ENCODE data around the gene UPK1A. TPM values are rescaled to one million over a fixed set of nuclear protein-coding genes. Genes with fewer than 3 reads are reported as not detected.

The UPK1A gene
- total and polyA plus RNA-seq, 9 of the 15 experiments (the other 6 are each of a cell fraction or from before 2014, with no cell fraction given): 0.06 to 0.13 TPM; not detected in 7

DNA sequence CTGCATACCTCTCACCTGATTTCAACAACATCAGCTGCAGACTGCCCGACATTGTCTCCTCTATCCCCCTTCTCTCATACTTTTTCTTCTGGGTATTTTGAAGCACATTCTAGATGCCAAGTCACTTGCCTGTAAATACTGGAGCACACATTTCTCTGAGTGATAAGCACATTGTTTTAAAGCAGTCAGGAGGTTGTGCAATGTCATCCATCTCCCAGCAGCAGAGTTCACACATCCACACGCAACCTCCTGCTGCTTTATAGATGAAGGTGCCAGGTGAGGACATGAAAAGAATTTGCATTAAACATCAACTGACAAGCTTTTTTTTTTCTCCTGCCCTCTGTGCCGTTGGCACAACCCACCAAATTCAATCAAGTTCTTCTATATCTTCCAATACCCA is 5.5 kb downstream of the UPK1A start (continued):
- TF ChIP-seq, protein P1, sequence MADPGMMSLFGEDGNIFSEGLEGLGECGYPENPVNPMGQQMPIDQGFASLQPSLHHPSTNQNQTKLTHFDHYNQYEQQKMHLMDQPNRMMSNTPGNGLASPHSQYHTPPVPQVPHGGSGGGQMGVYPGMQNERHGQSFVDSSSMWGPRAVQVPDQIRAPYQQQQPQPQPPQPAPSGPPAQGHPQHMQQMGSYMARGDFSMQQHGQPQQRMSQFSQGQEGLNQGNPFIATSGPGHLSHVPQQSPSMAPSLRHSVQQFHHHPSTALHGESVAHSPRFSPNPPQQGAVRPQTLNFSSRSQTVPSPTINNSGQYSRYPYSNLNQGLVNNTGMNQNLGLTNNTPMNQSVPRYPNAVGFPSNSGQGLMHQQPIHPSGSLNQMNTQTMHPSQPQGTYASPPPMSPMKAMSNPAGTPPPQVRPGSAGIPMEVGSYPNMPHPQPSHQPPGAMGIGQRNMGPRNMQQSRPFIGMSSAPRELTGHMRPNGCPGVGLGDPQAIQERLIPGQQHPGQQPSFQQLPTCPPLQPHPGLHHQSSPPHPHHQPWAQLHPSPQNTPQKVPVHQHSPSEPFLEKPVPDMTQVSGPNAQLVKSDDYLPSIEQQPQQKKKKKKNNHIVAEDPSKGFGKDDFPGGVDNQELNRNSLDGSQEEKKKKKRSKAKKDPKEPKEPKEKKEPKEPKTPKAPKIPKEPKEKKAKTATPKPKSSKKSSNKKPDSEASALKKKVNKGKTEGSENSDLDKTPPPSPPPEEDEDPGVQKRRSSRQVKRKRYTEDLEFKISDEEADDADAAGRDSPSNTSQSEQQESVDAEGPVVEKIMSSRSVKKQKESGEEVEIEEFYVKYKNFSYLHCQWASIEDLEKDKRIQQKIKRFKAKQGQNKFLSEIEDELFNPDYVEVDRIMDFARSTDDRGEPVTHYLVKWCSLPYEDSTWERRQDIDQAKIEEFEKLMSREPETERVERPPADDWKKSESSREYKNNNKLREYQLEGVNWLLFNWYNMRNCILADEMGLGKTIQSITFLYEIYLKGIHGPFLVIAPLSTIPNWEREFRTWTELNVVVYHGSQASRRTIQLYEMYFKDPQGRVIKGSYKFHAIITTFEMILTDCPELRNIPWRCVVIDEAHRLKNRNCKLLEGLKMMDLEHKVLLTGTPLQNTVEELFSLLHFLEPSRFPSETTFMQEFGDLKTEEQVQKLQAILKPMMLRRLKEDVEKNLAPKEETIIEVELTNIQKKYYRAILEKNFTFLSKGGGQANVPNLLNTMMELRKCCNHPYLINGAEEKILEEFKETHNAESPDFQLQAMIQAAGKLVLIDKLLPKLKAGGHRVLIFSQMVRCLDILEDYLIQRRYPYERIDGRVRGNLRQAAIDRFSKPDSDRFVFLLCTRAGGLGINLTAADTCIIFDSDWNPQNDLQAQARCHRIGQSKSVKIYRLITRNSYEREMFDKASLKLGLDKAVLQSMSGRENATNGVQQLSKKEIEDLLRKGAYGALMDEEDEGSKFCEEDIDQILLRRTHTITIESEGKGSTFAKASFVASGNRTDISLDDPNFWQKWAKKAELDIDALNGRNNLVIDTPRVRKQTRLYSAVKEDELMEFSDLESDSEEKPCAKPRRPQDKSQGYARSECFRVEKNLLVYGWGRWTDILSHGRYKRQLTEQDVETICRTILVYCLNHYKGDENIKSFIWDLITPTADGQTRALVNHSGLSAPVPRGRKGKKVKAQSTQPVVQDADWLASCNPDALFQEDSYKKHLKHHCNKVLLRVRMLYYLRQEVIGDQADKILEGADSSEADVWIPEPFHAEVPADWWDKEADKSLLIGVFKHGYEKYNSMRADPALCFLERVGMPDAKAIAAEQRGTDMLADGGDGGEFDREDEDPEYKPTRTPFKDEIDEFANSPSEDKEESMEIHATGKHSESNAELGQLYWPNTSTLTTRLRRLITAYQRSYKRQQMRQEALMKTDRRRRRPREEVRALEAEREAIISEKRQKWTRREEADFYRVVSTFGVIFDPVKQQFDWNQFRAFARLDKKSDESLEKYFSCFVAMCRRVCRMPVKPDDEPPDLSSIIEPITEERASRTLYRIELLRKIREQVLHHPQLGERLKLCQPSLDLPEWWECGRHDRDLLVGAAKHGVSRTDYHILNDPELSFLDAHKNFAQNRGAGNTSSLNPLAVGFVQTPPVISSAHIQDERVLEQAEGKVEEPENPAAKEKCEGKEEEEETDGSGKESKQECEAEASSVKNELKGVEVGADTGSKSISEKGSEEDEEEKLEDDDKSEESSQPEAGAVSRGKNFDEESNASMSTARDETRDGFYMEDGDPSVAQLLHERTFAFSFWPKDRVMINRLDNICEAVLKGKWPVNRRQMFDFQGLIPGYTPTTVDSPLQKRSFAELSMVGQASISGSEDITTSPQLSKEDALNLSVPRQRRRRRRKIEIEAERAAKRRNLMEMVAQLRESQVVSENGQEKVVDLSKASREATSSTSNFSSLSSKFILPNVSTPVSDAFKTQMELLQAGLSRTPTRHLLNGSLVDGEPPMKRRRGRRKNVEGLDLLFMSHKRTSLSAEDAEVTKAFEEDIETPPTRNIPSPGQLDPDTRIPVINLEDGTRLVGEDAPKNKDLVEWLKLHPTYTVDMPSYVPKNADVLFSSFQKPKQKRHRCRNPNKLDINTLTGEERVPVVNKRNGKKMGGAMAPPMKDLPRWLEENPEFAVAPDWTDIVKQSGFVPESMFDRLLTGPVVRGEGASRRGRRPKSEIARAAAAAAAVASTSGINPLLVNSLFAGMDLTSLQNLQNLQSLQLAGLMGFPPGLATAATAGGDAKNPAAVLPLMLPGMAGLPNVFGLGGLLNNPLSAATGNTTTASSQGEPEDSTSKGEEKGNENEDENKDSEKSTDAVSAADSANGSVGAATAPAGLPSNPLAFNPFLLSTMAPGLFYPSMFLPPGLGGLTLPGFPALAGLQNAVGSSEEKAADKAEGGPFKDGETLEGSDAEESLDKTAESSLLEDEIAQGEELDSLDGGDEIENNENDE (IDR thresholded peaks at IDR 0.05; ENCODE audit: low read depth, low read length): no peak
- TF ChIP-seq BACH1 (tag; IDR thresholded peaks at IDR 0.05) (no peak), LCOR (CRISPR knock-in tag; IDR thresholded peaks at IDR 0.05) (no peak), HMG20B (CRISPR knock-in tag; IDR thresholded peaks at IDR 0.05) (no peak), ZNF76 (CRISPR knock-in tag; IDR thresholded peaks at IDR 0.05; ENCODE audit: borderline replicate concordance) (no peak), NONO (IDR thresholded peaks at IDR 0.05; ENCODE audit: low read depth in 2 of 2, low read length in 1 of 2) (no peak), ZSCAN32 (CRISPR knock-in tag; IDR thresholded peaks at IDR 0.05) (no peak), HLTF (IDR thresholded peaks at IDR 0.05) (no peak), FOXA3 (CRISPR knock-in tag; conservative IDR thresholded peaks at IDR 0.05 in 1 of 2, IDR thresholded peaks at IDR 0.05 in 1 of 2) (peak; percentile 20 to 25; a peak in 1 of 4 replicates)
- TF ChIP-seq, protein P2, sequence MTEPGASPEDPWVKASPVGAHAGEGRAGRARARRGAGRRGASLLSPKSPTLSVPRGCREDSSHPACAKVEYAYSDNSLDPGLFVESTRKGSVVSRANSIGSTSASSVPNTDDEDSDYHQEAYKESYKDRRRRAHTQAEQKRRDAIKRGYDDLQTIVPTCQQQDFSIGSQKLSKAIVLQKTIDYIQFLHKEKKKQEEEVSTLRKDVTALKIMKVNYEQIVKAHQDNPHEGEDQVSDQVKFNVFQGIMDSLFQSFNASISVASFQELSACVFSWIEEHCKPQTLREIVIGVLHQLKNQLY (CRISPR knock-in tag; conservative IDR thresholded peaks at IDR 0.05): no peak
- TF ChIP-seq, protein P3, sequence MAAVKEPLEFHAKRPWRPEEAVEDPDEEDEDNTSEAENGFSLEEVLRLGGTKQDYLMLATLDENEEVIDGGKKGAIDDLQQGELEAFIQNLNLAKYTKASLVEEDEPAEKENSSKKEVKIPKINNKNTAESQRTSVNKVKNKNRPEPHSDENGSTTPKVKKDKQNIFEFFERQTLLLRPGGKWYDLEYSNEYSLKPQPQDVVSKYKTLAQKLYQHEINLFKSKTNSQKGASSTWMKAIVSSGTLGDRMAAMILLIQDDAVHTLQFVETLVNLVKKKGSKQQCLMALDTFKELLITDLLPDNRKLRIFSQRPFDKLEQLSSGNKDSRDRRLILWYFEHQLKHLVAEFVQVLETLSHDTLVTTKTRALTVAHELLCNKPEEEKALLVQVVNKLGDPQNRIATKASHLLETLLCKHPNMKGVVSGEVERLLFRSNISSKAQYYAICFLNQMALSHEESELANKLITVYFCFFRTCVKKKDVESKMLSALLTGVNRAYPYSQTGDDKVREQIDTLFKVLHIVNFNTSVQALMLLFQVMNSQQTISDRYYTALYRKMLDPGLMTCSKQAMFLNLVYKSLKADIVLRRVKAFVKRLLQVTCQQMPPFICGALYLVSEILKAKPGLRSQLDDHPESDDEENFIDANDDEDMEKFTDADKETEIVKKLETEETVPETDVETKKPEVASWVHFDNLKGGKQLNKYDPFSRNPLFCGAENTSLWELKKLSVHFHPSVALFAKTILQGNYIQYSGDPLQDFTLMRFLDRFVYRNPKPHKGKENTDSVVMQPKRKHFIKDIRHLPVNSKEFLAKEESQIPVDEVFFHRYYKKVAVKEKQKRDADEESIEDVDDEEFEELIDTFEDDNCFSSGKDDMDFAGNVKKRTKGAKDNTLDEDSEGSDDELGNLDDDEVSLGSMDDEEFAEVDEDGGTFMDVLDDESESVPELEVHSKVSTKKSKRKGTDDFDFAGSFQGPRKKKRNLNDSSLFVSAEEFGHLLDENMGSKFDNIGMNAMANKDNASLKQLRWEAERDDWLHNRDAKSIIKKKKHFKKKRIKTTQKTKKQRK (IDR thresholded peaks at IDR 0.05; ENCODE audit: borderline replicate concordance, low read depth, low read length): no peak

Measured in K562 (cell line).